Right ventricle myocardium superior (tissue), 1 donor: ENCODE results near the gene GATA5. TPM values are rescaled to one million over a fixed set of nuclear protein-coding genes. Genes with fewer than 3 reads are reported as not detected.
"Not testable (repeated sequence)": the region's sequence is repeated elsewhere in the genome, so short reads cannot be mapped to it uniquely, and the experiment has no call there.

Experiments used
- ATAC-seq: fragments of 200-7000 bp; cut with Tn5 transposase; one replicate; pipeline ENCODE4 v1.9.1; 2020; ENCODE audit warnings: mild to moderate bottlenecking; ENCODE audit not compliant: poor library complexity
- DNase-seq: peaks from one replicate; pipeline ENCODE4 v3.0.0-alpha.2; 2020
- intact Hi-C: fragments of 100-400 bp; cut with DNase I; formaldehyde crosslinking; loops from one replicate; pipeline ENCODE4 v1.11.2; 2022
- total RNA-seq: library from RNA; stranded (reverse); fragmentation: NEBNext Ultra II Directional; extraction: Animal tissue kit (Norgen Biotek cat#: 25700); gene quantifications from one replicate; pipeline ENCODE4 v1.2.1, GENCODE V29; 2021
- donor health status: DM: no; HTN: yes; CAD: no; lungs with severe emphysema.

GATA5 gene
- total RNA-seq, 1 donor from 2014 or later = 1.7 TPM

- DNase-seq (no peak), ATAC-seq (no peak)
- intact Hi-C loops = no loop called here
Observed at GRCh38 chr20:62427172-62428001, 48.4 kb downstream of the GATA5 start, which contains the start of gene RBBP8NL. Gene RBBP8NL (minus strand): TSS chr20:62427539. CDS start chr20:62419647, 7,892 bp downstream.

- ATAC-seq (no peak), DNase-seq (no peak)
- intact Hi-C loops = no loop called here
Observed at GRCh38 chr20:62426699-62427131, 49.1 kb downstream of the GATA5 start.

- ATAC-seq, intact Hi-C loops, DNase-seq: not testable (repeated sequence)
Observed at GRCh38 chr20:62426059-62426348, 49.8 kb downstream of the GATA5 start.

- intact Hi-C loops = no loop called here
- no peak for DNase-seq
- ATAC-seq = no peak
Observed at GRCh38 chr20:62425281-62426058, 50.3 kb downstream of the GATA5 start.

- ATAC-seq = peak; percentile 14
- intact Hi-C loops = no loop called here
- no peak for DNase-seq
Observed at GRCh38 chr20:62424249-62425107, 51.3 kb downstream of the GATA5 start.

- no peak for ATAC-seq
- intact Hi-C loops = no loop called here
- no peak for DNase-seq
Observed at GRCh38 chr20:62423326-62423706, 52.5 kb downstream of the GATA5 start.

GRCh38 chr20:62422636-62423325 is 53.0 kb downstream of the GATA5 start:
- ATAC-seq (no peak), DNase-seq (no peak)
- intact Hi-C loops = no loop called here

- ATAC-seq (no peak), DNase-seq (no peak)
- intact Hi-C loops = no loop called here
Observed at GRCh38 chr20:62421716-62421990, 54.1 kb downstream of the GATA5 start.

- ATAC-seq (peak; percentile 38), DNase-seq (no peak)
- intact Hi-C loops = no loop called here
Observed at GRCh38 chr20:62420846-62421715, 54.7 kb downstream of the GATA5 start.

GRCh38 chr20:62419759-62420158 is 56.0 kb downstream of the GATA5 start:
- ATAC-seq (no peak), DNase-seq (no peak)
- intact Hi-C loops = no loop called here

- ATAC-seq = no peak
- DNase-seq = no peak
- intact Hi-C loops = no loop called here
Observed at GRCh38 chr20:62418709-62419487, 56.9 kb downstream of the GATA5 start.

GRCh38 chr20:62417981-62418708 is 57.6 kb downstream of the GATA5 start:
- intact Hi-C loops = no loop called here
- ATAC-seq (no peak), DNase-seq (no peak)

GRCh38 chr20:62416651-62417637 is 58.9 kb downstream of the GATA5 start:
- DNase-seq = no peak
- no peak for ATAC-seq
- intact Hi-C loops = no loop called here

GRCh38 chr20:62415354-62416111 is 60.3 kb downstream of the GATA5 start:
- no peak for DNase-seq
- ATAC-seq = no peak
- intact Hi-C loops = no loop called here
